Measurements from ENCODE around the gene RRAS. TPM values are rescaled to one million over a fixed set of nuclear protein-coding genes. Genes with fewer than 3 reads are reported as not detected.
A peak's percentile ranks its signal among the peaks of the same experiment; 100 is the strongest.

The RRAS gene
- total RNA-seq, 1 experiment from 2014 or later, result 55.9 TPM

GRCh38 chr19:49643466-49643865, 3.5 kb upstream of the RRAS start (continued):
- TF ChIP-seq ATF3 (IDR thresholded peaks at IDR 0.05) (no peak), MAX (IDR thresholded peaks at IDR 0.05) (no peak), RAD21 (IDR thresholded peaks at IDR 0.05; ENCODE audit: low read depth) (no peak), ZNF274 (IDR thresholded peaks at IDR 0.05; ENCODE audit: low read depth, low read length) (no peak), JUND (IDR thresholded peaks at IDR 0.05) (no peak), POLR2A (IDR thresholded peaks at IDR 0.05; ENCODE audit: borderline replicate concordance, extremely low read depth, insufficient read depth, insufficient read length) (no peak), CEBPB (IDR thresholded peaks at IDR 0.05; ENCODE audit: low read depth) (no peak), EZH2 (IDR thresholded peaks at IDR 0.05) (no peak)

- H3K4me3 ChIP-seq (replicated peaks in 1 of 2; ENCODE audit: low read depth in 1 of 2, low read length in 2 of 2), result peak overlapping the region; percentile 75 to 92
- intact Hi-C loops (cut with micrococcal nuclease), result loop anchor here (1.0 kb wide), 1 partner anchor 22 kb away; no protein-coding TSS in a partner anchor
- H3K4me1 ChIP-seq (ENCODE audit: control insufficient read depth in 1 of 2, insufficient read depth in 2 of 2, low read length in 2 of 2), result peaks cover 15 to 37% of the 10 kb centered on the region in 2 experiments
- peak overlapping the region; percentile 81 for H3K4me2 ChIP-seq (ENCODE audit: low read length)
- H3K9ac ChIP-seq (ENCODE audit: low read length), result peak overlapping the region; percentile 99
- TF ChIP-seq TCF7L2 (IDR thresholded peaks at IDR 0.05; ENCODE audit: borderline replicate concordance, extremely low read depth, insufficient read depth, insufficient read length), result no peak
- no peak for TF ChIP-seq SRF (IDR thresholded peaks at IDR 0.05; ENCODE audit: low read depth)
- TF ChIP-seq ZFX (IDR thresholded peaks at IDR 0.05), result peak; percentile 42
- no peak overlapping the region for H2AFZ ChIP-seq (ENCODE audit: low read depth, low read length, poor library complexity, severe bottlenecking)
- DNase-seq (ENCODE audit: low read depth, low spot score), result no peak
- BruUV-seq (replicated peaks), result no TSS peak
- no peaks in the 10 kb centered on the region for H3K9me3 ChIP-seq (ENCODE audit: control insufficient read depth in 1 of 2, insufficient read depth in 1 of 2, low read depth in 1 of 2, low read length in 2 of 2)
- CTCF ChIA-PET, result interaction anchor here (1.0 to 1.1 kb wide), 2 partner anchors 22 to 33 kb away, joined by 3 read pairs; no protein-coding TSS in a partner anchor
- RAD21 ChIA-PET (ENCODE audit: low non-redundant PET in 1 of 2, low total read pairs in 2 of 2, uncharacterized antibody in 2 of 2, unreplicated experiment in 2 of 2), result no interaction called here
- no peak for ATAC-seq
- POLR2A ChIA-PET, result interaction anchor here (0.6 to 3.0 kb wide), 7 partner anchors 14 to 147 kb away, joined by 3 to 92 read pairs (median 4); partner anchors contain the start of genes BCL2L12, IRF3, PRMT1 and RPS11
- peaks cover 64% of the 10 kb centered on the region for H3K79me2 ChIP-seq (ENCODE audit: insufficient read depth, low read length)
- no peaks in the 10 kb centered on the region for H3K27me3 ChIP-seq (ENCODE audit: insufficient read depth, low read length)
- H3K27ac ChIP-seq (ENCODE audit: low read depth, low read length), result peak overlapping the region; percentile 90
- no peaks in the 10 kb centered on the region for H4K20me1 ChIP-seq (ENCODE audit: insufficient read depth)
- peaks cover 13 to 16% of the 10 kb centered on the region in 2 experiments; a peak in 3 of 4 replicates for H3K36me3 ChIP-seq (ENCODE audit: control insufficient read depth in 1 of 2, insufficient read depth in 2 of 2, low read length in 2 of 2)
- H3K9me2 ChIP-seq (ENCODE audit: insufficient read depth), result no peaks in the 10 kb centered on the region
Observed at GRCh38 chr19:49642492-49643035, 2.6 kb upstream of the RRAS start.

Measured in HCT116 (cell line).